ENCODE results near the gene PARD6G. TPM values are rescaled to one million over a fixed set of nuclear protein-coding genes. Genes with fewer than 3 reads are reported as not detected.

The PARD6G gene
- total RNA-seq, 1 experiment from 2014 or later, result 1.5 TPM

DNA sequence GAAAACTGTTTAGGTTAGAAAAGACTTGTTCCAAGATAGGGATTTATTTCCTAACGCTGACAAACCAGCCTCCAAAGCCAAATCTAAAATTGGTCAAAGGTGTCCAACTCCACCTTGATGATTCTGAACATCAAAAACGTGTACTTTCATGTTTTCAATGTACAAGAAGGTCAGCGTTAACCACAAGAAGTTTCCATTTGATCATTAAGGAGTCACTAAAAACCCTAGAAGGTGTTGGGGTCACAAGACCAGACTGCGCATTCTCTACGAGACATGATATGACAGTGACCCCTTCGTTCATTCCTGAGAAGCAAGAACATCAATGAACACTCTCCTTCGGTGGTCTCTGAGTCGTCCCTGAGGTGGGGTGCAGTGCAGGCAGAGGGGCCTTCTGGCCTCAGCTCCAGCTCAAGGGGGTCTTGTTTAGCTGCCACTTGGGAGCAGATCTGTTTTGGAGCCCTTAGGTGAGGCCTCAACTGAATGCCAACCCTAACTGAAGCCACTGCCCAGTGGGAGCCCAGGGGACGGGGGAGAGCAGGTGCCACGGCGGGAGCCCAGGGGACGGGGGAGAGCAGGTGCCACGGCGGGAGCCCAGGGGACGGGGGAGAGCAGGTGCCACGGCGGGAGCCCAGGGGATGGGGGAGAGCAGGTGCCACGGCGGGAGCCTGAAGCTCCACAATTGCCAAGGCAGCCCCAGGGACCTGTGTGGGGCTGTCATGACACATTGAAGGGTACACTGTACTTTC, 55.2 kb downstream of the PARD6G start:
- Mint-ChIP-seq H3K27ac (ENCODE audit: unreplicated experiment) (no peak overlapping the region), H3K4me1 (ENCODE audit: low read depth, unreplicated experiment) (no peaks in the 10 kb centered on the region), H3K4me3 (ENCODE audit: low read depth, unreplicated experiment) (no peak overlapping the region), H3K36me3 (ENCODE audit: insufficient read depth, unreplicated experiment) (no peaks in the 10 kb centered on the region), H3K9me3 (ENCODE audit: low read depth, unreplicated experiment) (no peaks in the 10 kb centered on the region), H3K27me3 (ENCODE audit: unreplicated experiment) (no peaks in the 10 kb centered on the region)
- TF ChIP-seq CTCF (IDR thresholded peaks at IDR 0.05; ENCODE audit: unreplicated experiment), result no peak
- CTCF ChIA-PET, result no interaction called here
- DNase-seq, result no peak
- intact Hi-C loops (cut with micrococcal nuclease; ENCODE audit: unreplicated experiment), result no loop called here
- no TSS peak for BruUV-seq (replicated peaks)

DNA sequence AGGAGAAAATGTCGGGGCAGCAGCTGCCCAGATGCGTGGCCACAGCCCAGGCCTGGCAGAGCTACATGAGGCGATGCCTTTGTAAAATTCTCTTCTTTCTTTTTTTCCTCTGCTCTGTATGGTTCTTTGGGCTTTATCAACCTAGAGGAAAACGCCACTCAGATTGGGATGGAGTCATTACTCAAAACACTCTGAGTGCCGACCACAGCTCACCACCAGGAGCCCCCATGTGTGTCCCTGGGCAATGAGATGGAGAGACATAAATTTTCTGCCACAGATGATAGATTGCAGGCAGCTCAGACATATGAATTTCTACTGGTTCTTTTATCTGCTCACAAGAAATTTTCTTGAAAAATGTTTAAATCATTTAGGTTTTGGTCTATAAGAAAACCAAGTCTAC, 56.0 kb downstream of the PARD6G start:
- no peaks in the 10 kb centered on the region for H3K36me3 Mint-ChIP-seq (ENCODE audit: insufficient read depth, unreplicated experiment)
- BruUV-seq (replicated peaks), result no TSS peak
- no peak overlapping the region for H3K27ac Mint-ChIP-seq (ENCODE audit: unreplicated experiment)
- H3K9me3 Mint-ChIP-seq (ENCODE audit: low read depth, unreplicated experiment), result no peaks in the 10 kb centered on the region
- H3K4me3 Mint-ChIP-seq (ENCODE audit: low read depth, unreplicated experiment), result no peak overlapping the region
- DNase-seq, result no peak
- CTCF ChIA-PET, result no interaction called here
- H3K27me3 Mint-ChIP-seq (ENCODE audit: unreplicated experiment), result no peaks in the 10 kb centered on the region
- no peaks in the 10 kb centered on the region for H3K4me1 Mint-ChIP-seq (ENCODE audit: low read depth, unreplicated experiment)
- TF ChIP-seq CTCF (IDR thresholded peaks at IDR 0.05; ENCODE audit: unreplicated experiment), result no peak
- intact Hi-C loops (cut with micrococcal nuclease; ENCODE audit: unreplicated experiment), result no loop called here

GRCh38 chr18:80190311-80190710, 57.0 kb downstream of the PARD6G start:
- H3K4me3 Mint-ChIP-seq (ENCODE audit: low read depth, unreplicated experiment), result no peak overlapping the region
- no peak for DNase-seq
- CTCF ChIA-PET, result no interaction called here
- no TSS peak for BruUV-seq (replicated peaks)
- no peaks in the 10 kb centered on the region for H3K4me1 Mint-ChIP-seq (ENCODE audit: low read depth, unreplicated experiment)
- H3K27me3 Mint-ChIP-seq (ENCODE audit: unreplicated experiment), result no peaks in the 10 kb centered on the region
- H3K36me3 Mint-ChIP-seq (ENCODE audit: insufficient read depth, unreplicated experiment), result no peaks in the 10 kb centered on the region
- no peak for TF ChIP-seq CTCF (IDR thresholded peaks at IDR 0.05; ENCODE audit: unreplicated experiment)
- H3K9me3 Mint-ChIP-seq (ENCODE audit: low read depth, unreplicated experiment), result no peaks in the 10 kb centered on the region
- intact Hi-C loops (cut with micrococcal nuclease; ENCODE audit: unreplicated experiment), result no loop called here
- H3K27ac Mint-ChIP-seq (ENCODE audit: unreplicated experiment), result no peak overlapping the region

- no peak for DNase-seq
- BruUV-seq (replicated peaks), result no TSS peak
- H3K27me3 Mint-ChIP-seq (ENCODE audit: unreplicated experiment), result no peaks in the 10 kb centered on the region
- intact Hi-C loops (cut with micrococcal nuclease; ENCODE audit: unreplicated experiment), result no loop called here
- no peak for TF ChIP-seq CTCF (IDR thresholded peaks at IDR 0.05; ENCODE audit: unreplicated experiment)
- H3K27ac Mint-ChIP-seq (ENCODE audit: unreplicated experiment), result no peak overlapping the region
- CTCF ChIA-PET, result no interaction called here
- no peaks in the 10 kb centered on the region for H3K4me1 Mint-ChIP-seq (ENCODE audit: low read depth, unreplicated experiment)
- H3K4me3 Mint-ChIP-seq (ENCODE audit: low read depth, unreplicated experiment), result no peak overlapping the region
- no peaks in the 10 kb centered on the region for H3K36me3 Mint-ChIP-seq (ENCODE audit: insufficient read depth, unreplicated experiment)
- H3K9me3 Mint-ChIP-seq (ENCODE audit: low read depth, unreplicated experiment), result no peaks in the 10 kb centered on the region
Measured at GRCh38 chr18:80189531-80189865, 57.8 kb downstream of the PARD6G start.
